Measurements from ENCODE around the gene SPTBN5.

The SPTBN5 gene

DNA sequence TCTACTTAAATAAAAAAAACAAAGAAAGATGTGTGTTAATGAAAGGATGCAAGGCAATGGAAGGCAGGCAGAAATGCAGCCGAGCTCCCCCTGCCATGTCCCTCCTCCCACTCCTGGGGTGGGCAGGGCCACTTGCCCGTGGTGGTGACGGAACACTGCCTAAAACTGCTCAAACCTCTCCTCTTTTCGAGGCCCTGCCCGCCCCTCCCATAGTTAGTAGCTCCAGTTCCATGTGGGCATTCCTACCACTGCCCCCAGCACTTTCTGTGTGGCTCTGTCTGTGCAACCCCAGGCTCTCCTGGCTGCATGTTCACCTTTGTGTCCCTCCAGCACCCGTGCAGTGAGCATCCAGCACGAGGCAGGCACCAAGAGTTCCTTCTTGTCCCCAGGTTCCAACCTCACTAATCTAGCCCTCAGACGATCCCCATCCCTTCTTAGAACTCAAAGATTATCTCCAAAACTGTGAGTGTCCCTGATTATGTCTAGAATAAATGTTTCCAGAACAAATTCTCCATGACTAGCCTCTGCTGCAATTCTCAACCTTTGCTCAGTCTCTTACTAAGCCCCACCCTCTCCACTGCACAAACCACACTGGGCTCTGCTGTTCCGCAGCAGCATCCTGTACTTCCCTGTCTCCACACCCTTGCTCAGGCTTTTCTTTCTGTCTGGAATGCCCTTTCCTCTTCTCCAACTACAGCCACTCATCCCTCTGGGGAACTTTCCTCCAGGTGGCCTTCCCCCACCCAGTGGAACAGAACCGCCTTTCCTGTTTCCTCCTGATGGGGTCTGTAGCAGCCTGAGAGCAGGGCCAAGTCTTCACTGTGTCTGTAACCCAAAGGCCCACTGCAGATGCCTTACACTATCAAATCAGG, 32.6 kb upstream of the SPTBN5 start:
- DNase-seq (ENCODE audit: low read depth): no peak

- DNase-seq (ENCODE audit: low read depth): no peak
Observed at GRCh38 chr15:41925086-41925608, 31.3 kb upstream of the SPTBN5 start.

DNA sequence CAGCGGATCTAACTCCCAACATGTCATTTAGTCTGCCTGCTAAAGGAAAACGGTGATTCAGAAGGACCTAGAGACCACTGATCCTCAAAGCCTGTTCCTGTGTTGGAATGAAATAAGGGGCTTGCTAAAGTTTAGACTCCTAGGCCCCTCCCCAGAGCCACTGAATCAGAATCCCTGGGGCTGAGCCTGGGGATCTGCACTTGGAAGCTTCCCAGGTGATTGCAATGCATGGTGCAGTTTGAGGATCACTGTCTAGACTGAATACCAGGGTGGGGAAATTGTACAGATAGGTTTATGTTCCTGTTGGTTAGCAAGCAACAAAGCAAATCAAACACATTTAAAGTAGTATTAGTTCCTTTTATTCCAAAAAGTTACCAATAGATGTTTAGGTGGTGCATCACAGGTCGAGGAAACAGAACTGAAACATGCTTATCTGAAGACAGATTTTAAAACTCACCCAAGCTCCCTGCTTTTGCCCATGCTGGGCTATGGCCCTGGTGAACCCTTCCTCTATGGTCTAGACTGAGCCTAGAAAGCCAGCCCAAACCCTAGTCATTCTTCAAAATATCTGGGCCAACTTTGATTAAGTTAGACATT, 29.6 kb upstream of the SPTBN5 start:
- no peak for DNase-seq (ENCODE audit: low read depth)

GRCh38 chr15:41922353-41922752, 28.5 kb upstream of the SPTBN5 start:
- no peak for DNase-seq (ENCODE audit: low read depth)

- DNase-seq (ENCODE audit: low read depth): no peak
Observed at GRCh38 chr15:41921639-41922038, 27.8 kb upstream of the SPTBN5 start.

- no peak for DNase-seq (ENCODE audit: low read depth)
Observed at GRCh38 chr15:41921167-41921566, 27.3 kb upstream of the SPTBN5 start.

GRCh38 chr15:41919954-41920538, 26.2 kb upstream of the SPTBN5 start:
- DNase-seq (ENCODE audit: low read depth): no peak

DNA sequence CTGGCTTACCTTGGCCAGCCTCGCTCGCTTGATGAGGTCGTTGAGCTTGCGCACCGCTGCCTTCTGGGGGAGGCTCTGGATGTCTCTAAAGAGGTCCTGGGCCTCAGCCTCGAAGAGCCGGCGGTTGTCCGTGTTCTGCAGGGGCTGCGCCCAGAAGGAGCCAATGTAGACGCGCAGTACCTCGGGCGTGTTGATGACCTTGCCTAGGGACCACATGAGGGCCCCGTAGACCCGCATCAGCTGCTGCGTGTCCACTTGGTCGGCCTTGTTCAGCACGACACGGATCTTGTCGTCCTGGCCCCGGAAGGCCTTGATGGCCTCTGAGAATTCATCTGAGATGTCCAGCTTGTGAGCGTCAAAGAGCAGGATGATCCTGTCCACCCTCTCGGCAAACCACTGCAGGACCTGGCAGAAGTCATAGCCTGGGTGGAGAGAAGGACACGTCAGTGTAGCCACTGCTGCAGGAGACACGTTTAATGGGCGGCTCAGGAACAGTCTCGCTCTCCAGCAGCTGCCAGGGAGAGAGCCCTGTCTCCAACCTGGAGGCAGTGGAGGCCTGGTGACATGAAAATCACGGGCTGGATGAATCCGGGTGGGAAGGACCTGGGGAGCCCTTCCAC, 25.5 kb upstream of the SPTBN5 start:
- DNase-seq (ENCODE audit: low read depth): no peak

DNA sequence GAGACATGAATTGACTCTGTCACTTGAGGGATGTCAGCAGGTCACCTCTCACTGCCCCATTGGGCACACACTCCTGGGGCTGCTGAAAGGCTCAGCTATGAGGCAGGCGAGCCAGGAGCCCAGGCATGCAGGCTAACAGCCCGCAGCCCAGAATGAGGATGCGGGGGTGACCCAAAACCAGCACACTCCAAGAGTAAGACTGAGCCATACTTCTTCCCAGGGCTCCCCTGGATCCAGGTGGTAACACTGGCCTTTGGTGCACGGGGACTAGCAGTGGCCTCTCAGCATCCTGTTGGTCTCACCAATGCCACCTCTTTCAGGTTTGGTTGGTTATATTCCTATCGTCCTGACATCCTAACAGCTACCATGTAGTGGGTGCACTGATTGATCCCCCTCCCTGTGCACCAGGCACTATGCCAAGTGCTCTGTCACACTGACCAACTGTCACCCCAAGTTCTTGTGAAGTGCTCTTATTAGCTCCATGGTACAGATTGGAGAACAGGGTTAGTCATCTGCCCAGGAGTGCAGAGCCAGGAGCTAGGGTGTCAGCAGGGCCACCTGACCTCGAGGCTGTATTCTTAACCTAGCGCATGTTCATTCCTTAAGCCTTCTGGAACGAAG, 24.8 kb upstream of the SPTBN5 start:
- DNase-seq (ENCODE audit: low read depth): no peak

DNA sequence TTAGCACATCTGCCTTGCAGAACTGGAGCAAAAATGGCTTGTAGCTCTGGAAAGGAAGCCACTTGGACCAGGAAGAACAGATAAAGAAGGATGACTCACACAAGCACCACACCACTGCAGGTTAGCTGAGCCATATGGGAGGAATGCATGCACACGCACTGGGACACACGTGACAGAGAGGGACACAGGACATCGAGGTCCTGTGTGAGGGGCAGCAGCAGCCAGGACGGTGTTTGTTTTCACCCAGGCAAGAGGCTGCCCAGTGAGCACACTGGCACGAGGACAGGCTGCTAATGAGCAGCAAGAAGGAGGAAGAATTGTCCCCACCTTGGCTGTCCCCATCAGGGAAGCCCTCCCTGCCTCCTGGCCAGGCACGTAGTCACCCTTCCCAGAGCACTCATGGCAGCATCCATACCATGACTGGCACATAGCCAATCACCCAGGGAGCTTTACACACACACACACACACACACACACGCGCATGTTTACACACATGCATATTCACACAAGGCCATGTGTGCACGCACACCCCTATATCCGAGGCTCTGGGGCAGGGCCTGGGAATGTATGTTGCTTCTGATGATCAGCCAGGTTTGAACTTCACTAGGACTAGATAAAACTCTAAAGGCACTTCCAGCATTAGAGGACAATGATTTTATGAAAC, 24.0 kb upstream of the SPTBN5 start:
- no peak for DNase-seq (ENCODE audit: low read depth)

DNA sequence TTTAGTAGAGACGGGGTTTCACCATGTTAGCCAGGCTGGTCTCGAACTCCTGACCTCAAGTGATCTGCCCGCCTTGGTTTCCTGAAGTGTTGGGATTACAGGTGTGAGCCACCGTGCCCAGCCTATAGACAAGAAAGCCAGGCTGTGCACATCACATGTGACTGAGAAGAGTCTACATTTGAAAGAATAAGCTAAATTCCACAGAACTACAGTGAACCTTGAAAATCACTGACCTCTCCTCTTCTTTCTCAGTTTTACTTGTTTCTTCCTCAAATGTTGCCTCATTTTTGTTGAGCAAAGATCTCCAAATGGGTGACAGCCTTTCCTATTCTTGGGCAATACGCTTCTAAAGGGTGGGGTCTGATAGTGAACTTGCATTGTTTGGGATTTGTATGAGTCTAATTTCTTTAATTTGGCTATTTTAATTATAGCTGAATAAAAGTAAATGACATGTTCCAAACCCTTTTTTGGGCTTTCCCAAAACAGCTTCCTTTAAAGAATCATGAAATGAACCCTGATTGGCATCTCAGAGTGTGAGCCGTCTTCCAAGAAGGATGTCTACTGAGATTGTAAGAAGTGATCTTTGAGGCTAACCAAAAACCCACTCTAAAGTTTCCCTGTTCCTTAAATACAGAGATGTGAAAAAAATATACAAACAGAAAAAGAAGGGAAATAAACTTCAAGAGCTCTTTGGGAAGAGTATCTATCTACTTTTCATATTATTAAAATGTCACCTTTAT, 21.6 kb upstream of the SPTBN5 start:
- no peak for DNase-seq (ENCODE audit: low read depth)

DNA sequence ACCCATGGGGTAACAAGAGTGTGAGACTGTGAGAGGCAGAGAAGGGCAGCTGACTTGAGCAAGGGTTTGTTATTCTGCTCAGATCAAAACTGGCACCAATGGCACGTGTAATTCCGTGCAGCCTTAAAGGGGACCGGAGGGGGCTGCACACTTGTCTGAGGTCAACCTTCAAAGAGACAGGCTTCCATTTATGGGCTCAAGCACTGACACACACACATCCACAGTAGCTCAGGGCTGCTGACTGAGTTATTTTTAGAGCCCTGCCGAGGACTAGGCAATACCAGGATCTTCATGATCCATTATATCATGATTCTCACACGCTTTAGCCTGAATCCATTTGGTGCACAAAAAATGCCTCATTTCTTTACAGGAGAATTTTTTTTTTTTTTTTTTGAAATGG, 20.6 kb upstream of the SPTBN5 start:
- DNase-seq (ENCODE audit: low read depth): no peak

GRCh38 chr15:41913256-41913655, 19.4 kb upstream of the SPTBN5 start:
- no peak for DNase-seq (ENCODE audit: low read depth)

GRCh38 chr15:41911691-41912345, 18.0 kb upstream of the SPTBN5 start:
- no peak for DNase-seq (ENCODE audit: low read depth)

DNA sequence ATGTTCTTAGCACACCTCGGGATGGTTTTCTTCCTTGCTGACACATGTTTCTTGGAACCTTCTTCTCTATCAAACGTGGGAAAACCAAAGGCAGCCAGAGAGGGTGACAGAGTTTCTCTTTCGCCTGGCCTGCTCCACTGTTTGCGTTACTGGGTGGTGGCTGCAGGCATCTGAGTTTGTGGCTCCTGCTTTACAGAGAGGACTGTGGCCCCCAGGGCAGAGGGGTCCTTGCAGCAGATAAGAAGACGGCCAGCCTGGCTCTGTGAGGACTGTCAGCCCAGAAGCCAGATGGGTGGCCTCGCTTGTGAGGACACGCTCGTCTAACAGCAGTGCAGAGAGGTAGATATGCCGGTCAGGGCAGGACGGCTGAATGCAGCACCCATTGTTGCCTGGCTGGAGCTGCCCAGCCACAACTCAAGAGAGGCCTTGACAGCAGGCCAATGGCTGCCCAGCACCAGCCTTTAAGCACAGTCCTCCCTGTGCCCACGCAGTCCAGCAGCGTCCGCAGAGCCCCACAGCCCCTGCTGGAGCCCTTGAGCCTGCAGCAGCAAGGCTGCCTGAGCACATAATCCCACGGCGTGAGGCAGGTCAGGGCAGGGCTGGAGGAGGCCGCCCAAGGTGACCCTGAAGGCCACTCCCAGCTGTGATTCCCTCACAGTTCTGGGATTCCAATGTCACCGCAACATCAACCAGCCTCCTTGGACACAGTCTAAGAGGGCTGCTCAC, 15.0 kb upstream of the SPTBN5 start:
- DNase-seq (ENCODE audit: low read depth): no peak

GRCh38 chr15:41907141-41907540, 13.3 kb upstream of the SPTBN5 start:
- DNase-seq (ENCODE audit: low read depth): no peak

GRCh38 chr15:41906608-41907007, 12.8 kb upstream of the SPTBN5 start:
- DNase-seq (ENCODE audit: low read depth): no peak

DNA sequence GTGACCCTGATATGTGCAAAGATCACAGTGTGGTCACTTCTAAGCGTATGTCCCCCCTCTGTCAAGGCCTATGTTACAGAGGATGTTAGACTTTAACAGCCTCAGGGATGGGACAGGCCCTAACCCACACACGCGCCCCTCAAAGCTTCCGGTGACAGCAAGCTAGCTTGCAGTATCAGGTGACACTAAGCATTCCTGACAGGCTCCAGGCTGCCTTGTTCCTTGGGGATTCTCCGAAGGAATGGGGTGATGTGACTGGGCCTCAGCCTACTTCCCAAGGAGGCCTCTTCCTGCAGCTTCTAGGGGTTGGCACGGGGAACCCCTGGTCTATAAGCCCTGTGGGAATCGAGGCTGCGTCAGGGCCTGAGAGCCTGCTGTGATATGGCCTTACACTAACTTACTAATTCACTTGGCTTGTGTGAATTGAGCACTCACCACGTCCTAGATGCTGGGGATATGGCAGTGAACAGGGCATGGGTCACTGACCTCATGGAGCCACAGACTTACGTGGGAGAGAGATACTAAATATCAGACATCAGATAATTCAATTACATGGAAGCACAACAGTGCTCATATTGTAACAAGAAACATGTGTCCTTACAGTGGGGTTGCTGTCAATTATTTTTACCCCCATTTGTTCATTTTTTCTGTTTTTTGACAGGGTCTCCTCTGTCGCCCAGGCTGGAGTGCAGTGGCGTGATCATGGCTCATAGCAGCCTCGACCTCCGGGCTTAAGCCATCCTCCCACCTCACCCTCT, 11.4 kb upstream of the SPTBN5 start:
- DNase-seq (ENCODE audit: low read depth): no peak

GRCh38 chr15:41904541-41905005, 10.7 kb upstream of the SPTBN5 start:
- peak; percentile 51 for DNase-seq (ENCODE audit: low read depth)

All from stimulated activated CD8-positive, alpha-beta memory T cell treated with anti-CD3 and anti-CD28 coated beads, Interleukin-4, amount 100 ng/mL, for 24 hours (primary cell).